Lower lobe of right lung (tissue), 2 donors: ENCODE results near the gene MS4A8. TPM values are rescaled to one million over a fixed set of nuclear protein-coding genes. Genes with fewer than 3 reads are reported as not detected.
"Not testable (repeated sequence)": the region's sequence is repeated elsewhere in the genome, so short reads cannot be mapped to it uniquely, and the experiment has no call there.

Experiments
- ATAC-seq, 2 donors: fragments of 200-7000 bp; cut with Tn5 transposase; one replicate each; pipeline ENCODE4 v1.9.1; 2020 to 2022; ENCODE audit warnings: mild to moderate bottlenecking in 2 of 2, moderate library complexity in 2 of 2
- DNase-seq: peaks from one replicate; pipeline ENCODE4 v3.0.0-alpha.2; 2020
- H3K27ac ChIP-seq: fragments of 200-600 bp; one replicate; pipeline ENCODE4 v1.8.0; 2022
- H3K27me3 ChIP-seq: fragments of 200-600 bp; one replicate; pipeline ENCODE4 v1.8.0; 2022; ENCODE audit warnings: low read depth
- H3K36me3 ChIP-seq: fragments of 200-600 bp; one replicate; pipeline ENCODE4 v1.8.0; 2022; ENCODE audit warnings: mild to moderate bottlenecking
- H3K4me1 ChIP-seq: fragments of 200-600 bp; one replicate; pipeline ENCODE4 v1.8.0; 2022
- H3K4me3 ChIP-seq: fragments of 200-600 bp; one replicate; pipeline ENCODE4 v1.8.0; 2022; ENCODE audit warnings: mild to moderate bottlenecking
- H3K9me3 ChIP-seq: fragments of 200-600 bp; one replicate; pipeline ENCODE4 v1.8.0; 2022
- CTCF ChIP-seq: fragments of 200-600 bp; IDR thresholded peaks from one replicate; pipeline ENCODE4 v1.8.0; 2022; ENCODE audit warnings: antibody characterized with exemption, mild to moderate bottlenecking
- intact Hi-C: fragments of 100-400 bp; cut with DNase I; formaldehyde crosslinking; loops from one replicate; pipeline ENCODE4 v1.11.0; 2022
- total RNA-seq: library from RNA; stranded (reverse); fragmentation: NEBNext Ultra II Directional; extraction: Animal tissue kit (Norgen Biotek cat#: 25700); gene quantifications from one replicate; pipeline ENCODE4 v1.2.1, GENCODE V29; 2021
- donor health status: DM: no; HTN: yes; CAD: no; lungs with severe emphysema.

The MS4A8 gene
- total RNA-seq, 1 donor from 2014 or later = 33.5 TPM

GRCh38 chr11:60753309-60753708, 53.9 kb downstream of the MS4A8 start:
- peaks cover 23% of the 10 kb centered on the region for H3K27me3 ChIP-seq
- intact Hi-C loops = no loop called here
- no peaks in the 10 kb centered on the region for H3K36me3 ChIP-seq
- DNase-seq (no peak), ATAC-seq (no peak)
- no peaks in the 10 kb centered on the region for H3K9me3 ChIP-seq
- H3K4me3 ChIP-seq = no peak overlapping the region
- TF ChIP-seq CTCF = no peak
- H3K4me1 ChIP-seq = no peaks in the 10 kb centered on the region
- no peak overlapping the region for H3K27ac ChIP-seq

GRCh38 chr11:60754887-60755286, 55.5 kb downstream of the MS4A8 start:
- no peak overlapping the region for H3K27ac ChIP-seq
- no peak overlapping the region for H3K4me3 ChIP-seq
- no peaks in the 10 kb centered on the region for H3K9me3 ChIP-seq
- no peak for TF ChIP-seq CTCF
- H3K27me3 ChIP-seq = peaks cover 23% of the 10 kb centered on the region
- peaks cover 3% of the 10 kb centered on the region for H3K4me1 ChIP-seq
- H3K36me3 ChIP-seq = no peaks in the 10 kb centered on the region
- ATAC-seq (no peak), DNase-seq (no peak)
- intact Hi-C loops = no loop called here

GRCh38 chr11:60756307-60757032, 57.1 kb downstream of the MS4A8 start, which contains the start of gene MS4A15:
MS4A15 (plus strand) TSS chr11:60756867; CDS start chr11:60763734, 6,867 bp downstream.
- H3K4me3 ChIP-seq = peak within 1 kb of the TSS; percentile 45
- peak within 1 kb of the TSS; percentile 46 for H3K27ac ChIP-seq
- ATAC-seq = peak; percentile 83 to 84
- intact Hi-C loops = no loop called here
- TF ChIP-seq CTCF = peak; percentile 41
- DNase-seq = no peak
- H3K4me1 ChIP-seq = peaks cover 3% of the 10 kb centered on the region
- H3K9me3 ChIP-seq = no peaks in the 10 kb centered on the region
- peaks cover 14% of the 10 kb centered on the region for H3K27me3 ChIP-seq
- H3K36me3 ChIP-seq = no peaks in the 10 kb centered on the region

GRCh38 chr11:60757231-60757800, 57.9 kb downstream of the MS4A8 start:
- Histone ChIP-seq H3K27ac (peak overlapping the region; percentile 10), H3K4me1 (peaks cover 3% of the 10 kb centered on the region), H3K36me3 (no peaks in the 10 kb centered on the region), H3K9me3 (no peaks in the 10 kb centered on the region), H3K27me3 (peaks cover 17% of the 10 kb centered on the region), H3K4me3 (peak overlapping the region; percentile 45)
- DNase-seq = no peak
- ATAC-seq = peak in 1 of 2 donors; percentile 5
- TF ChIP-seq CTCF = no peak
- intact Hi-C loops = no loop called here

- peak overlapping the region; percentile 45 for H3K4me3 ChIP-seq
- intact Hi-C loops = not testable (repeated sequence)
These were observed 59.3 kb downstream of the MS4A8 start for GRCh38 chr11:60758671-60759070.

GRCh38 chr11:60759438-60760225, 60.2 kb downstream of the MS4A8 start:
- DNase-seq, H3K9me3 ChIP-seq, H3K36me3 ChIP-seq, intact Hi-C loops, H3K27ac ChIP-seq, ATAC-seq, H3K4me1 ChIP-seq: not testable (repeated sequence)
- Histone ChIP-seq H3K4me3 (peak overlapping the region; percentile 45), H3K27me3 (peaks cover 11% of the 10 kb centered on the region)

More at GRCh38 chr11:60758671-60759070, 59.3 kb downstream of the MS4A8 start:
- H3K36me3 ChIP-seq, H3K4me1 ChIP-seq, ATAC-seq, H3K27ac ChIP-seq, H3K9me3 ChIP-seq, DNase-seq: not testable (repeated sequence)
- peaks cover 13% of the 10 kb centered on the region for H3K27me3 ChIP-seq
